Activated CD4-positive, alpha-beta T cell treated with anti-CD3 and anti-CD28 coated beads, Interleukin-2, amount 10 ng/mL, durations not matched to agents 7 days and 5 days (primary cell): Measurements from ENCODE around the gene SDC3. TPM values are rescaled to one million over a fixed set of nuclear protein-coding genes. Genes with fewer than 3 reads are reported as not detected.
"Not testable (repeated sequence)": the region's sequence is repeated elsewhere in the genome, so short reads cannot be mapped to it uniquely, and the experiment has no call there.

Source experiments
- CTCF ChIA-PET: fragments of 350-600 bp; sonication (Branson Sonifier 250); formaldehyde crosslinking; loops from one replicate; lab custom pipeline; 2021; ENCODE audit warnings: antibody characterized with exemption; lab: Charles Lee
- POLR2A ChIA-PET: fragments of 350-600 bp; sonication (Branson Sonifier 250); formaldehyde crosslinking; loops from one replicate; lab custom pipeline; 2021; ENCODE audit warnings: antibody characterized with exemption; lab: Charles Lee
- DNase-seq: peaks from one replicate; pipeline ENCODE4 v3.0.0-alpha.2; 2020
- H3K27ac Mint-ChIP-seq: one replicate; pipeline ENCODE4 v1.8.0; 2021; ENCODE audit warnings: mild to moderate bottlenecking, moderate library complexity, mixed read lengths
- H3K27me3 Mint-ChIP-seq: one replicate; pipeline ENCODE4 v1.8.0; 2021; ENCODE audit warnings: mixed read lengths
- H3K36me3 Mint-ChIP-seq: one replicate; pipeline ENCODE4 v1.8.0; 2021; ENCODE audit warnings: low read depth, mixed read lengths
- H3K4me1 Mint-ChIP-seq: one replicate; pipeline ENCODE4 v1.8.0; 2021; ENCODE audit warnings: mixed read lengths
- H3K4me3 Mint-ChIP-seq: one replicate; pipeline ENCODE4 v1.8.0; 2021; ENCODE audit warnings: mild to moderate bottlenecking, moderate library complexity, mixed read lengths
- H3K9me3 Mint-ChIP-seq: one replicate; pipeline ENCODE4 v1.8.0; 2021; ENCODE audit warnings: mixed read lengths
- total RNA-seq, 2 experiments: library from RNA; stranded (reverse); gene quantifications; one replicate each; pipeline ENCODE4 v1.2.3, GENCODE V29; 2021

The SDC3 gene
- total RNA-seq, 2 experiments from 2014 or later: 0.10 to 0.12 TPM

GRCh38 chr1:30872033-30872947 is 36.3 kb downstream of the SDC3 start:
- Mint-ChIP-seq H3K4me1 (peaks cover 5% of the 10 kb centered on the region), H3K27ac (no peak overlapping the region), H3K27me3 (peaks cover under 1% of the 10 kb centered on the region), H3K9me3 (peaks cover 6% of the 10 kb centered on the region), H3K4me3 (no peak overlapping the region), H3K36me3 (no peaks in the 10 kb centered on the region)
- CTCF ChIA-PET: interaction anchor here (1.1 to 1.4 kb wide), 2 partner anchors 19 to 86 kb away, joined by 3 to 4 read pairs; no protein-coding TSS in a partner anchor
- POLR2A ChIA-PET: no interaction called here
- no peak for DNase-seq

GRCh38 chr1:30871276-30871871 is 37.2 kb downstream of the SDC3 start:
- Mint-ChIP-seq H3K4me3 (no peak overlapping the region), H3K36me3 (no peaks in the 10 kb centered on the region)
- CTCF ChIA-PET: no interaction called here

GRCh38 chr1:30870656-30871055 is 37.9 kb downstream of the SDC3 start:
- Mint-ChIP-seq H3K9me3 (peaks cover 6% of the 10 kb centered on the region), H3K4me1 (peaks cover 5% of the 10 kb centered on the region), H3K27ac (no peak overlapping the region), H3K36me3 (no peaks in the 10 kb centered on the region), H3K4me3 (no peak overlapping the region), H3K27me3 (peaks cover 14% of the 10 kb centered on the region)
- ChIA-PET CTCF (no interaction called here), POLR2A (no interaction called here)
- no peak for DNase-seq

More at GRCh38 chr1:30871276-30871871, 37.2 kb downstream of the SDC3 start:
- POLR2A ChIA-PET: no interaction called here
- H3K4me1 Mint-ChIP-seq: peaks cover 5% of the 10 kb centered on the region
- H3K27ac Mint-ChIP-seq: no peak overlapping the region
- DNase-seq: no peak
- H3K27me3 Mint-ChIP-seq: peaks cover 9% of the 10 kb centered on the region
- H3K9me3 Mint-ChIP-seq: peaks cover 6% of the 10 kb centered on the region

- Mint-ChIP-seq H3K4me1 (peaks cover 5% of the 10 kb centered on the region), H3K4me3 (no peak overlapping the region), H3K27me3 (peaks cover 14% of the 10 kb centered on the region), H3K36me3 (no peaks in the 10 kb centered on the region), H3K27ac (no peak overlapping the region), H3K9me3 (peaks cover 6% of the 10 kb centered on the region)
- POLR2A ChIA-PET: no interaction called here
- CTCF ChIA-PET: no interaction called here
- DNase-seq: no peak
Observed at GRCh38 chr1:30870035-30870434, 38.5 kb downstream of the SDC3 start.

- Mint-ChIP-seq H3K4me3 (no peak overlapping the region), H3K36me3 (no peaks in the 10 kb centered on the region), H3K27me3 (peaks cover 16% of the 10 kb centered on the region), H3K27ac (no peak overlapping the region), H3K9me3 (peaks cover 6% of the 10 kb centered on the region), H3K4me1 (peaks cover 5% of the 10 kb centered on the region)
- CTCF ChIA-PET: no interaction called here
- DNase-seq: no peak
- POLR2A ChIA-PET: interaction anchor here (0.8 kb wide), 1 partner anchor 428 kb away, joined by 3 read pairs; the partner anchor contains the start of gene ZCCHC17
Observed at GRCh38 chr1:30868833-30869435, 39.6 kb downstream of the SDC3 start.

GRCh38 chr1:30868057-30868456 is 40.5 kb downstream of the SDC3 start:
- POLR2A ChIA-PET, CTCF ChIA-PET, H3K27ac Mint-ChIP-seq, H3K9me3 Mint-ChIP-seq, H3K4me3 Mint-ChIP-seq, H3K4me1 Mint-ChIP-seq, DNase-seq, H3K36me3 Mint-ChIP-seq: not testable (repeated sequence)
- H3K27me3 Mint-ChIP-seq: peaks cover 16% of the 10 kb centered on the region

- Mint-ChIP-seq H3K27me3 (peaks cover 16% of the 10 kb centered on the region), H3K4me1 (peaks cover 5% of the 10 kb centered on the region), H3K36me3 (no peaks in the 10 kb centered on the region), H3K4me3 (no peak overlapping the region), H3K27ac (no peak overlapping the region), H3K9me3 (peaks cover 6% of the 10 kb centered on the region)
- ChIA-PET POLR2A (no interaction called here), CTCF (interaction anchor here (0.9 to 1.3 kb wide), 2 partner anchors 26 to 106 kb away, joined by 3 read pairs; no protein-coding TSS in a partner anchor)
- no peak for DNase-seq
Observed at GRCh38 chr1:30867537-30867936, 41.0 kb downstream of the SDC3 start.

- DNase-seq: no peak
- peaks cover 16% of the 10 kb centered on the region for H3K27me3 Mint-ChIP-seq
- no peaks in the 10 kb centered on the region for H3K9me3 Mint-ChIP-seq
- ChIA-PET POLR2A (interaction anchor here (0.6 kb wide), 1 partner anchor 1952 kb away, joined by 3 read pairs; the partner anchor contains the start of gene EPB41), CTCF (interaction anchor here (0.9 to 1.3 kb wide), 2 partner anchors 13 to 105 kb away, joined by 3 read pairs; no protein-coding TSS in a partner anchor)
- peaks cover 5% of the 10 kb centered on the region for H3K4me1 Mint-ChIP-seq
- no peak overlapping the region for H3K4me3 Mint-ChIP-seq
- no peaks in the 10 kb centered on the region for H3K36me3 Mint-ChIP-seq
- no peak overlapping the region for H3K27ac Mint-ChIP-seq
Observed at GRCh38 chr1:30866594-30866993, 42.0 kb downstream of the SDC3 start.

- Mint-ChIP-seq H3K27me3 (peaks cover 16% of the 10 kb centered on the region), H3K4me3 (no peak overlapping the region), H3K9me3 (no peaks in the 10 kb centered on the region), H3K4me1 (peaks cover 5% of the 10 kb centered on the region), H3K36me3 (no peaks in the 10 kb centered on the region), H3K27ac (no peak overlapping the region)
- CTCF ChIA-PET: no interaction called here
- POLR2A ChIA-PET: no interaction called here
- no peak for DNase-seq
Observed at GRCh38 chr1:30864681-30865080, 43.9 kb downstream of the SDC3 start.

- CTCF ChIA-PET: no interaction called here
- no peak for DNase-seq
- H3K9me3 Mint-ChIP-seq: no peaks in the 10 kb centered on the region
- no peaks in the 10 kb centered on the region for H3K36me3 Mint-ChIP-seq
- POLR2A ChIA-PET: no interaction called here
- no peak overlapping the region for H3K27ac Mint-ChIP-seq
- H3K4me1 Mint-ChIP-seq: peaks cover 1% of the 10 kb centered on the region
- H3K4me3 Mint-ChIP-seq: no peak overlapping the region
- H3K27me3 Mint-ChIP-seq: peaks cover 16% of the 10 kb centered on the region
Observed at GRCh38 chr1:30863858-30864604, 44.5 kb downstream of the SDC3 start.

- H3K4me1 Mint-ChIP-seq: no peaks in the 10 kb centered on the region
- DNase-seq: no peak
- ChIA-PET CTCF (no interaction called here), POLR2A (no interaction called here)
- H3K27me3 Mint-ChIP-seq: peaks cover 9% of the 10 kb centered on the region
- H3K9me3 Mint-ChIP-seq: no peaks in the 10 kb centered on the region
- no peak overlapping the region for H3K4me3 Mint-ChIP-seq
- no peak overlapping the region for H3K27ac Mint-ChIP-seq
- H3K36me3 Mint-ChIP-seq: no peaks in the 10 kb centered on the region
Observed at GRCh38 chr1:30860320-30860652, 48.3 kb downstream of the SDC3 start.

- CTCF ChIA-PET: no interaction called here
- POLR2A ChIA-PET: no interaction called here
- no peak overlapping the region for H3K27ac Mint-ChIP-seq
- H3K27me3 Mint-ChIP-seq: peaks cover 11% of the 10 kb centered on the region
- no peaks in the 10 kb centered on the region for H3K36me3 Mint-ChIP-seq
- H3K4me1 Mint-ChIP-seq: no peaks in the 10 kb centered on the region
- no peaks in the 10 kb centered on the region for H3K9me3 Mint-ChIP-seq
- H3K4me3 Mint-ChIP-seq: no peak overlapping the region
- no peak for DNase-seq
Observed at GRCh38 chr1:30857964-30858363, 50.6 kb downstream of the SDC3 start.
